ENCODE results near the gene GNAO1.

The GNAO1 gene

GRCh38 chr16:56275801-56276200 is 84.5 kb downstream of the GNAO1 start:
- in situ Hi-C loops (cut with MboI; ENCODE audit: low sequenced_read_pairs, unreplicated experiment): no loop called here

GRCh38 chr16:56277075-56277474 is 85.8 kb downstream of the GNAO1 start:
- DNase-seq (ENCODE audit: low spot score): no peak
- in situ Hi-C loops (cut with MboI; ENCODE audit: low sequenced_read_pairs, unreplicated experiment): no loop called here

More at GRCh38 chr16:56275801-56276200, 84.5 kb downstream of the GNAO1 start:
- TF ChIP-seq, protein P1, sequence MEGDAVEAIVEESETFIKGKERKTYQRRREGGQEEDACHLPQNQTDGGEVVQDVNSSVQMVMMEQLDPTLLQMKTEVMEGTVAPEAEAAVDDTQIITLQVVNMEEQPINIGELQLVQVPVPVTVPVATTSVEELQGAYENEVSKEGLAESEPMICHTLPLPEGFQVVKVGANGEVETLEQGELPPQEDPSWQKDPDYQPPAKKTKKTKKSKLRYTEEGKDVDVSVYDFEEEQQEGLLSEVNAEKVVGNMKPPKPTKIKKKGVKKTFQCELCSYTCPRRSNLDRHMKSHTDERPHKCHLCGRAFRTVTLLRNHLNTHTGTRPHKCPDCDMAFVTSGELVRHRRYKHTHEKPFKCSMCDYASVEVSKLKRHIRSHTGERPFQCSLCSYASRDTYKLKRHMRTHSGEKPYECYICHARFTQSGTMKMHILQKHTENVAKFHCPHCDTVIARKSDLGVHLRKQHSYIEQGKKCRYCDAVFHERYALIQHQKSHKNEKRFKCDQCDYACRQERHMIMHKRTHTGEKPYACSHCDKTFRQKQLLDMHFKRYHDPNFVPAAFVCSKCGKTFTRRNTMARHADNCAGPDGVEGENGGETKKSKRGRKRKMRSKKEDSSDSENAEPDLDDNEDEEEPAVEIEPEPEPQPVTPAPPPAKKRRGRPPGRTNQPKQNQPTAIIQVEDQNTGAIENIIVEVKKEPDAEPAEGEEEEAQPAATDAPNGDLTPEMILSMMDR (IDR thresholded peaks at IDR 0.05; ENCODE audit: borderline replicate concordance, control extremely low read depth, extremely low read depth, insufficient read depth, missing control alignments): no peak
- no peak for DNase-seq (ENCODE audit: low spot score)

GRCh38 chr16:56278196-56278855 is 87.0 kb downstream of the GNAO1 start:
- no peak for DNase-seq (ENCODE audit: low spot score)
- in situ Hi-C loops (cut with MboI; ENCODE audit: low sequenced_read_pairs, unreplicated experiment): no loop called here
- TF ChIP-seq, protein P1 (IDR thresholded peaks at IDR 0.05; ENCODE audit: borderline replicate concordance, control extremely low read depth, extremely low read depth, insufficient read depth, missing control alignments): no peak

More at GRCh38 chr16:56277075-56277474, 85.8 kb downstream of the GNAO1 start:
- TF ChIP-seq, protein P1 (IDR thresholded peaks at IDR 0.05; ENCODE audit: borderline replicate concordance, control extremely low read depth, extremely low read depth, insufficient read depth, missing control alignments): no peak

DNA sequence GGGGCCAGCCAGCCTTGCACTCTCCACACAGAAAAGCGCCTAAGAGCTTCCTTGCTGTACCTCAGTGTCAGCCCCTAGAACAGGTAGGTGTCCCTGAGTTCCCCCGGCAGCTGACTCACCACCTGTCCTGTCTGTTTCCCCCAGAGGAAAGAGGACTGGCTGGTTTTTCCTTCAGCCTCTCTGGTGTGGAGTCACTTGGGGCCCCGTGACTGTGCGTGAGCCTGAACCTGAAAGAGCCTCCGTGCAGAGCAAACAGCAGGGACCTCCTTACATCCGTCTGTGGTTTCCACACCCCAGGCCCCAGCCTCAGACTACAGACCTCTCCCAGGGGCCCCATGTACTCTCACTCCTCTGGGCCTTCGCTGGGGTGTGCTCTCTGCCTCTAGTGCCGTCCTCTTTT is 87.8 kb downstream of the GNAO1 start:
- in situ Hi-C loops (cut with MboI; ENCODE audit: low sequenced_read_pairs, unreplicated experiment): no loop called here
- no peak for DNase-seq (ENCODE audit: low spot score)

DNA sequence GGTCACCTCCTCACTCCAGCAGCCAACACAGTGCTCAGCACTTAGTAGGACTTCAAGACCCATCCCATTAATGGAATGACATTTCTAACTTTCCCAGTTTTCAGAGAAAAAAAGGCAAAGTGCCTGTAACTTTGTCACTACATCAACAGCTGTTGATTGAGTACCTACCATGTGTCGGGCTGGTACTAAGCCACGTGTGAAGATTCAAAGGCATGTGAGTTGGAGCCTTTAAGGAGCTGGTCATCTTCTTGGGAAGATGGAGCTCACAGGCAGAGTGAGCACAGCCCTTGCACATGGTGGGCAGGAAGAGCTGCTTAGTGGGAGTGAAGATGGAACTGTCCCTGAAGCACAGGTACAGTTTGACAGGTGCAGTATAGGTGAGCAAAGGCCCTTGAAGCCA is 88.6 kb downstream of the GNAO1 start:
- no peak for DNase-seq (ENCODE audit: low spot score)
- TF ChIP-seq, protein P1 (IDR thresholded peaks at IDR 0.05; ENCODE audit: borderline replicate concordance, control extremely low read depth, extremely low read depth, insufficient read depth, missing control alignments): no peak
- in situ Hi-C loops (cut with MboI; ENCODE audit: low sequenced_read_pairs, unreplicated experiment): no loop called here

More for the DNA sequence above, 87.8 kb downstream of the GNAO1 start:
- TF ChIP-seq, protein P1 (IDR thresholded peaks at IDR 0.05; ENCODE audit: borderline replicate concordance, control extremely low read depth, extremely low read depth, insufficient read depth, missing control alignments): no peak

GRCh38 chr16:56281249-56281805 is 90.0 kb downstream of the GNAO1 start:
- TF ChIP-seq, protein P1 (IDR thresholded peaks at IDR 0.05; ENCODE audit: borderline replicate concordance, control extremely low read depth, extremely low read depth, insufficient read depth, missing control alignments): peak; percentile 19
- in situ Hi-C loops (cut with MboI; ENCODE audit: low sequenced_read_pairs, unreplicated experiment): no loop called here
- DNase-seq (ENCODE audit: low spot score): no peak

Data from GM13976 (cell line).